Forelimb muscle (tissue), 1 donor: ENCODE measurements around the gene PRELID2. TPM values are rescaled to one million over a fixed set of nuclear protein-coding genes. Genes with fewer than 3 reads are reported as not detected.
"Not testable (repeated sequence)": the region's sequence is repeated elsewhere in the genome, so short reads cannot be mapped to it uniquely, and the experiment has no call there.

Experiments
- DNase-seq: peaks from one replicate; pipeline ENCODE4 v3.0.0-alpha.2; 2013; ENCODE audit warnings: low read depth
- polyA plus RNA-seq: library from polyadenylated mRNA; unstranded; fragments of 120-200 nt; gene quantifications from one replicate; pipeline ENCODE4 v1.2.1, GENCODE V29; 2013; ENCODE audit not compliant: insufficient read length

Gene PRELID2
- polyA plus RNA-seq, 1 donor = 3.6 TPM

DNA sequence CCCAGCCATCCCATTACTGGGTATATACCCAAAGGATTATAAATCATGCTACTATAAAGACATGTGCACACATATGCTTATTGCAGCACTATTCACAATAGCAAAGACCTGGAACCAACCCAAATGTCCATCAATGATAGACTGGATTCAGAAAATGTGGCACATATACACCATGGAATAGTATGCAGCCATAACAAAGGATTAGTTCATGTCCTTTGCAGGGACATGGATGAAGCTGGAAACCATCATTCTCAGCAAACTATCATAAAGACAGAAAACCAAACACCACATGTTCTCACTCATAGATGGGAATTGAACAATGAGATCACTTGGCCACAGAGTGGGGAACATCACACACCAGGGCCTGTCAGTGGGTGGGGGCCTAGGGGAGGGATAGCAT, 36.6 kb downstream of the PRELID2 start:
- DNase-seq = not testable (repeated sequence)

DNA sequence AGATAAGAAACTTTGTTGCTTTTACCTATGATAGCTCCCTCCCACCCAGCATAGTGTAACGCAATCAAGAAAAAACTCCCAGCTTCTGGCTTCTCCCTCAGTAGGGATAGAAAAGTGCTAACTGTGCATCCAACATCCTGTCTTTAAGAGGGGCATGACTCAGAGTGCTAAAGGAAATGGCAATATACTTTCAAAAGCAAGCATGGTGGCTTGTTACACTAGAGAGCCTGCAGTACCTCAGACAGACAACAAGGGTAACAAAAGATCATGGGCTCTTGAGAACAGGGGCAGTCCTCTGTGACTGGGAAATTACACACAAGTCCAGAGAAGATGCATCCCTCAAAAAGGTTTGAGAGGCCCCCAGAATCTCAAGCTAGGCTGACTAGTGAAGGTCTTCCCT, 37.8 kb downstream of the PRELID2 start:
- no peak for DNase-seq

DNA sequence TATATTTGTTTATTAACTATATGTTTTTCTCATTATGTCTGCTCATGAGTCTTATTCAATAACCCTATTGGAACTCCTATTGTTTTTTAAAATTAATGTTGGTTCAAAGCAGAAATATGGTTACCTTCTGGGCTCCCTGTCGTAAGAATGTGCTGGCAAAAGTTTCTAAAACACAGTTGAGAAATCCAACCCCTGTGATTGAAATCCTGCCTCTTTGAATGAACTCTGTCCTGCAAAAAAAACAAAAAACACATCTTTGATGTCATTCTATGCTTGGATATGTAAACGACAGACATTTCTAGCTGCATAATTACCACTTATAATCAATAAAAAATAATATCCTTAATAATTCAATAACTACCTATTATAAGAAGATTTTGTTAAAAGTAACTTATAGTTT, 38.8 kb downstream of the PRELID2 start:
- DNase-seq = no peak

GRCh38 chr5:145793574-145793973, 41.6 kb downstream of the PRELID2 start:
- DNase-seq = no peak

DNA sequence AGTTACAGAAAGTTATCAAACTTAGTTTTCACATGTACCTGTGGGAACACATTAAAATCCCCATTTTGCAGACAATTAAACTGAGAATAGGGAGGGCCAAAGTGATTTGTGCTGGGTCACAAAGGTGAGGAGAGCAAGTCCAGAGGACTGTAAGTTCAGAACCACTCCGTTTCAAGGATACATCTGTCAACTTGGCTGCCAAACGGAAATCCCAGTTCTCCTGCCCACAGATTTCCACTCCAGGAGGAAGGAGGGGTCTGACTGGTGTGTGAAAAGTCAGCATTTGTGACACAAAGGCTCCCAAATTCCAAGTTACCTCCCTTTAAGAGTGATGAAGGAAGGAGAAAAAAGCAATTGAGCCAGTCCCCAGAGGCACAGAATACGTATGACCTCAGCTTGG, 42.3 kb downstream of the PRELID2 start:
- no peak for DNase-seq

- no peak for DNase-seq
These were observed 43.3 kb downstream of the PRELID2 start for GRCh38 chr5:145791866-145792265.

GRCh38 chr5:145787996-145788395, 47.1 kb downstream of the PRELID2 start:
- DNase-seq = no peak

DNA sequence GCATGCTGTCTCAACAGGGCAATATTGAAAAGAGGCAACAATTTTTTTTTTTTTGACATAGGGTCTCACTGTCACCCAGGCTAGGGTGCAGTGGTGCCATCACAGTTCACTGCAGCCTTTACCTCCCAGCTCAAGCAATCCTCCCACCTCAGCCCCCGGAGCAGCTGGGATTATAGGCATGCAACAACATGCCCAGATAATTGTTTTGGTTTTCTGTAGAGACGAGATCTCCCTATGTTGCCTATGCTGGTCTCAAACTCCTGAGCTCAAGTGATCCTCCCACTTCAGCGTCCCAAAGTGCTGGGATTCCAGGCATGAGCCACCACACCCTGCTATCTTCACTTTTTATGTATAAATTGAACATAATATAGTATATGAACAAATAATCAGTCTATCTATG, 47.6 kb downstream of the PRELID2 start:
- no peak for DNase-seq

GRCh38 chr5:145787001-145787400, 48.1 kb downstream of the PRELID2 start:
- DNase-seq = no peak

DNA sequence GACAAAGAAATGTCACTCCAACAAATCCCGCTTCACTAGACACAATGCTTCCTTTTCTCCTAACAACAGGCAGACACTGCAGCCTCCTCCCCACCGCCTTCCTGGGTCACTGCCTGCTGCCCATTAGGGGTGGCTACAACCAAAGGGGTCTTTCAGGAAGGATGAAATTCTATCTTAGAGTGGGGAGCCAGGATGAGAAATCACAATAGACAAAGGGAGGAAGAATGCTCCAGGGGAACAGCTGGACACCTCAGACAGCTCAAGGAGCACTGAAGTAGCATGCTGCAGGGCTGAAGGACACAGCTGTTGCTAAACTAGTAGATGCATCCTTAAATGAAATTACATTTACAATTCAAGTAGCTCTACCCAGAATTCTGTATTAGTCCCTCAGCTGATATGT, 54.2 kb downstream of the PRELID2 start:
- no peak for DNase-seq

DNA sequence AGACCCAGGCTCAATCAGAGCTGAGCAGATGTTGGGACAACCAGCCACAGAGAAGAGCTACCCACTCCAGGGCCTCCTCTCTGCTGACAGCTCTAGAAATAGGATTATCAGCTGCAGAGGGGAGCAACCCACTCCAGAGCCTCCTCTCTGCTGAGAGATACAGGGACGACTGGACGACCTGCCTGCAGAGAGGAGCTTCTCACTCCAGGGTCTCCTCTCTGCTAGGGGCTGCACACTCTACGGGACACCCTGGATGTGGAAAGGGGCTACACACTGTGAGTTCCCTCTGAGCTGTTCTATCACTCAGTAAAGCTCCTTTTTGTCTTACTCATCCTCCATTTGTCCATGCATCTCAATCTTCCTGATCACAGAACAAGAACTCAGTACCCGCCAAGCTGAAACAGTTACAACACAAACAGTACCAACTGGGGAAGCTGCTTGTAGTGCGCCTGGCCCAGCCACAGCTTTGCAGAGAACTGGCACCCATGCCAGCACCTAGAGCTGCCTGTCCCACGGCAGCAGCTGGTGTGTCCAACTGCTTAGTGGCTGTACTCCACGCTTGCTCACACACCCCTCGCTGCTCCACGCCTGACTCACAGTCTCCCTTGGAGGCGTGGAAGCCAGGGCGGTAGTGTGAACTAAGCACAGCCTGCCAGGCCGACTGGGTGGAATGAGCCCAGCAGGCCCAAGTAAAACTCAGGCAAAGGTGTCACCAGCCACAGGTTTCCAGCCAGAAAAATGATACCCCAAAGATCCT, 56.8 kb downstream of the PRELID2 start:
- no peak for DNase-seq

GRCh38 chr5:145777445-145778063, 57.6 kb downstream of the PRELID2 start:
- no peak for DNase-seq

DNA sequence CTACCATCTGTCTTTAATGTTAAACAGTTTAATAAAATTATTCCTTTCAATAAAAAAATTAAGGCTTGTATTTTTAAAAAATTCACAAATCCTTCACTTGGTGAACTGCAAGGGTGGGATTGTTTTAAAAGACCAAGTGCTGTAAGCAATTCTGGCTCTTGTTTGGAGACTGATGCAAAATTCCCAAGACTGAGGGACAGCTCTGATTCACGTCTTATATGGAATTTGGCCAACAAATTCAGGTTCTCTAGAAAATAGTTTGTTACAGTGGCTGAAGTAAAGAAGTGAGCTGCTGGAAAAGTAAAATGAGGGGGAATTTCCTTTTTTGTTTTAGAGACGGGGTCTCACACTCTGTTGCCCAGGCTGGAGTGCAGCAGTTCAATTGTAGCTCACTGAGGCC, 58.3 kb downstream of the PRELID2 start:
- DNase-seq = no peak

GRCh38 chr5:145775893-145776444, 59.2 kb downstream of the PRELID2 start:
- DNase-seq = no peak

DNA sequence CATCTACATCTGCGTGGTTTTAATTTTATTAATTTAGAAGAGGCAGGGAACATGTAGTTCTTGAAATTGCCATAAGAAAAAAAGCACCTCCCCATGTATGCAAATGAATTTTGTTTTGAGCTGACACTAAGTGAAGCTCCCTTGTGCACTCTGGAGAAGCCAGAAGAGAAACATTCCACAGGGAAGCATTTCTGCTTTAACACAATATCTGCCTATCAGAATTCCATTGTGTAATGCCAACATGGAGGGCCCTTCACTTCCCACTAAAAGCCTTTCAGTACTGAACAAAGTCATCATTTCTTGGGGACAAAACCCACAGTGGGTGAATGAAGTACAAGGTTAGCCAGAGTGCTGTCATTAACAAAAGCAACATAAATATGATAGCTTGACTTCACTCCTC, 59.7 kb downstream of the PRELID2 start:
- no peak for DNase-seq

DNA sequence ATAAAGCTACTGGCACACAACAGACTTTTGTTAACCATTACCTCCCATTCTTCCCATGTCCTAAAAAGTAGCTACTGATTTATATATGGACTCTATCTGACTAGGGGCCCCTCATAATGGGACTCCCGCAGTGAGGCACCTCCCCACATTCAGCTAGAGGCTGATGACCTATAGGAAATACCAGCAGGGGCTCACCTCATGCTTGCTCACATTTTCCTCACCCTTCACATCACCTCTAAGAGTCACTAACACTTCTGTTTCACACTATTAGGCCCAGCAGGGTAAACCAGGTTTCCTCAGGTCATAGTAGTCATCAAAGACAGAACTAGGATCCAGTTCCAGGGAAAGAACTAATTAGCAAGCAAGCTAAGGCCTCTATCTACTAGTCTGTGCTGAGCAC, 60.7 kb downstream of the PRELID2 start:
- no peak for DNase-seq

- DNase-seq = no peak
These were observed 62.7 kb downstream of the PRELID2 start for GRCh38 chr5:145772466-145772865.

DNA sequence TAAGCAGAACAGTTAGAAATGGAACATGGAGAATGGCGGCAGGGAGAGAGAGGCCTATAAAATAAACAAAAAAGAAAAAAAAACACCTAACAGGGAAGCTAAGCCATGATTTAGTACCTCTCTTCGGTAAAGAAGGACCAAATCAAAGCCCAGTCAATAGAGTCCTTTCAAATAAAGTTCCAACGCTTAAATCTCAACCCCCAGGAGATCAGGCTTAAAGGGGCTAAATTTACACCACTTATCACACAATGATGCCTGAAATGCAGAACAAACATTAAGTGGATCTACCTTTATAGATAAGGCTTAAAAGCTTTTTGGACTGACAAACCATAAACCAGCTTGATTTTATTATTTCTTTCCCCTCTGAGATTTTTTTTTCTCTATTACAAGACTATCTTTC, 66.3 kb downstream of the PRELID2 start:
- no peak for DNase-seq

DNA sequence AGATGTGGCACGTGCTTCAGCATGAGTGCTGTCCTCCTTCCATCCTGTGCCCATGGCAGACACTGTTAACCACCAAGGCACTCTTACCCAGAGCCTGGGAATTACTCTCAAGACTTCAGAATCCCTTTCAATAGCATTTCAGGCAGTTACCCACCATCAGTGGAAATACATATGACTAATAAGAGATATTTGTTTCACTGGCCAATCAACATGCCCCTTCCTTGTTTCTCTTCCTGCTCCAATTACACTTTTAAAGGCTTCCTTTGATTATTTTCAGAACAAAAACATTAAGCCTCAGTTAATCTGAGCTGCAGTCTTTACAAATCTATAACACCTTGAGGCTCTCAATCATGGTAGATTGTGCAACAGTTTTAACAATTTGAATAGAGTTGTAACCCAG, 70.8 kb downstream of the PRELID2 start:
- no peak for DNase-seq

DNA sequence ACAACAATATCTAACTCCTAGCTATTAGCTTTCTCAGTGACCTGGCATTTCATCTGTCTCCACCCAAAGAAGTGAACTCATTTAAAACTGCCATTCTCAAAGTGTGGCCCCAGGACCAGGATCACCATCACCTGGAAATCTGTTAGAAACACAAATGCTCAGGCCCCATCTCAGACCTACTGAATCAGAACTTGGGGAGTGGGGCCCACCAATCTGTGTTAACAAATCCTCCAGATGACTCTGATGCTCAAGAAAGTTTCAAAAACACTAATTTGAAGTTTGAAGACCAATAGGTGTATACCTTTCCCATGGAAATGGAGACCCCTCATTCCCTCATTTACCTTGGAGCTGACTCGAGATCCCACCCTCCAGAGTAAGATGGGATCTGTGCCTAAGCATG, 72.3 kb downstream of the PRELID2 start:
- DNase-seq = no peak

DNA sequence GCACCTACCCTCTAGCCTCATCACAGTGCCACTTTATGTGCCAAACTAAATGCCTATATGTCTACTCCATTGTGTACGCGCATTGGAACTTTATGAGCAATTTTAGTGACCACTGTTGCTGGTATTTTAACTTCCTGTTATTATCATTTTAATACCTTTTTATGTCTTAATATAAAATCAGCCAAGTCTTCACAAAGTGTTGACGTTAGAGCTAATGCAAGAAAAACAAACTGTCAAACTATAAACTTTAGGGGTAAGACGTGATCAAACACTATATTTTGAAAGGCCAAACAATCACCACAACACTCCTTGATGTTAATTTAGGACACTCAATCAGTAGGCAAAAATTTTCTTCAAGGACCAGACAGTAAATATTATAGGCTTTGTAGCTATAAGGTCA, 73.9 kb downstream of the PRELID2 start:
- DNase-seq = no peak

DNA sequence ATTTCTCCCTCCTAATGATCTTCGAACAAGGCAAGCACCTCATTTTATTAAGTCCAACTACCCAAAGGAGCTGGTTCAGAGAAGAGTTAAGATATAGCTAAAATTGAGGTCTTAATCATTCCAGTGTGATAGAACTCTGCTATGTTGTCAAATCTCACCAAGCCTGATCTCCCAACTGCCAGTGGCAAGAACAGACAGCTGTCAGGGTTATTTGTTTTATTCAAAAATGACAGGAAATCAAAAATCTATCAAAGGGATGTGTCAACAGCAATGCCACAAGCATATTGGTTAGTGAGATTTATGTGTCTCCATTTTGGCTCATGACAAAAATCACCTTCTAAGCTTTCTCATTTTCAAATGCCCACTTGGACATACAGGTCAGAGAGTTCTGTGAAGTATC, 74.5 kb downstream of the PRELID2 start:
- DNase-seq = no peak

GRCh38 chr5:145752947-145753346, 82.2 kb downstream of the PRELID2 start:
- no peak for DNase-seq
